Measurements from ENCODE around the gene CD37. TPM values are rescaled to one million over a fixed set of nuclear protein-coding genes. Genes with fewer than 3 reads are reported as not detected.

The CD37 gene
- polyA plus RNA-seq, 1 experiment, result not detected

GRCh38 chr19:49374665-49375434, 39.6 kb downstream of the CD37 start:
- no peak for DNase-seq (ENCODE audit: low read depth, low spot score)
- POLR2A ChIA-PET, result interaction anchor here (0.6 kb wide), 1 partner anchor 56 kb away, joined by 5 read pairs; no protein-coding TSS in a partner anchor
- peaks cover 6% of the 10 kb centered on the region for H3K27me3 ChIP-seq (ENCODE audit: control insufficient read depth, insufficient read depth, low read length)
- CTCF ChIA-PET, result interaction anchor here (0.6 to 1.5 kb wide), 2 partner anchors 131 to 196 kb away, joined by 4 read pairs; no protein-coding TSS in a partner anchor
- no peak overlapping the region for H3K4me3 ChIP-seq (ENCODE audit: low read depth, low read length)
- peaks cover 2% of the 10 kb centered on the region; the same call in 1 of the 2 replicates for H3K9me3 ChIP-seq (ENCODE audit: control insufficient read depth, insufficient read depth, low read length)
- no peak for TF ChIP-seq CTCF (IDR thresholded peaks at IDR 0.05; ENCODE audit: low read depth, low read length)
- no peak overlapping the region for H3K27ac ChIP-seq (ENCODE audit: low read depth, low read length)

GRCh38 chr19:49378512-49378911, 43.3 kb downstream of the CD37 start:
- no peak for TF ChIP-seq CTCF (IDR thresholded peaks at IDR 0.05; ENCODE audit: low read depth, low read length)
- no peak for DNase-seq (ENCODE audit: low read depth, low spot score)
- H3K27ac ChIP-seq (ENCODE audit: low read depth, low read length), result no peak overlapping the region
- no peak overlapping the region for H3K4me3 ChIP-seq (ENCODE audit: low read depth, low read length)
- H3K27me3 ChIP-seq (ENCODE audit: control insufficient read depth, insufficient read depth, low read length), result peaks cover 6% of the 10 kb centered on the region
- ChIA-PET POLR2A (no interaction called here), CTCF (no interaction called here)
- H3K9me3 ChIP-seq (ENCODE audit: control insufficient read depth, insufficient read depth, low read length), result no peaks in the 10 kb centered on the region; the same call in 1 of the 2 replicates

- no peak overlapping the region for H3K4me3 ChIP-seq (ENCODE audit: low read depth, low read length)
- H3K9me3 ChIP-seq (ENCODE audit: control insufficient read depth, insufficient read depth, low read length), result no peaks in the 10 kb centered on the region; the same call in 1 of the 2 replicates
- TF ChIP-seq CTCF (IDR thresholded peaks at IDR 0.05; ENCODE audit: low read depth, low read length), result no peak
- ChIA-PET POLR2A (no interaction called here), CTCF (interaction anchor here (1.2 kb wide), 1 partner anchor 18 kb away, joined by 3 read pairs; no protein-coding TSS in a partner anchor)
- DNase-seq (ENCODE audit: low read depth, low spot score), result no peak
- H3K27me3 ChIP-seq (ENCODE audit: control insufficient read depth, insufficient read depth, low read length), result no peaks in the 10 kb centered on the region
- H3K27ac ChIP-seq (ENCODE audit: low read depth, low read length), result no peak overlapping the region
Observed at GRCh38 chr19:49380391-49380790, 45.2 kb downstream of the CD37 start.

GRCh38 chr19:49382639-49383038, 47.4 kb downstream of the CD37 start:
- CTCF ChIA-PET, result interaction anchor here (1.1 kb wide), 1 partner anchor 9 kb away, joined by 4 read pairs; no protein-coding TSS in a partner anchor
- Histone ChIP-seq H3K27me3 (ENCODE audit: control insufficient read depth, insufficient read depth, low read length) (no peaks in the 10 kb centered on the region), H3K4me3 (ENCODE audit: low read depth, low read length) (no peak overlapping the region), H3K27ac (ENCODE audit: low read depth, low read length) (no peak overlapping the region), H3K9me3 (ENCODE audit: control insufficient read depth, insufficient read depth, low read length) (no peaks in the 10 kb centered on the region; the same call in 1 of the 2 replicates)
- DNase-seq (ENCODE audit: low read depth, low spot score), result no peak
- POLR2A ChIA-PET, result no interaction called here
- TF ChIP-seq CTCF (IDR thresholded peaks at IDR 0.05; ENCODE audit: low read depth, low read length), result no peak

- H3K27me3 ChIP-seq (ENCODE audit: control insufficient read depth, insufficient read depth, low read length), result no peaks in the 10 kb centered on the region
- TF ChIP-seq CTCF (IDR thresholded peaks at IDR 0.05; ENCODE audit: low read depth, low read length), result no peak
- ChIA-PET CTCF (interaction anchor here (0.7 kb wide), 1 partner anchor 203 kb away, joined by 3 read pairs; no protein-coding TSS in a partner anchor), POLR2A (no interaction called here)
- DNase-seq (ENCODE audit: low read depth, low spot score), result no peak
- no peak overlapping the region for H3K27ac ChIP-seq (ENCODE audit: low read depth, low read length)
- H3K9me3 ChIP-seq (ENCODE audit: control insufficient read depth, insufficient read depth, low read length), result peaks cover 5% of the 10 kb centered on the region
- H3K4me3 ChIP-seq (ENCODE audit: low read depth, low read length), result no peak overlapping the region
Observed at GRCh38 chr19:49383599-49383998, 48.4 kb downstream of the CD37 start.

Measured in AG04450 (cell line).